Stomach (tissue), 9 donors: ENCODE measurements around the gene OPN1LW. TPM values are rescaled to one million over a fixed set of nuclear protein-coding genes. Genes with fewer than 3 reads are reported as not detected.
A peak's percentile ranks its signal among the peaks of the same experiment; 100 is the strongest.

Experiments used
- DNase-seq, 2 donors: peaks; one replicate each; pipeline versions ENCODE4 v3.0.0 to v3.0.0-alpha.2; 2013 to 2019
- H3K27ac ChIP-seq, 5 donors: fragments of 200-600 bp in 4 of 5; sonication (generic) in 4 of 5; one replicate each; pipeline ENCODE4 v1.5.1; 2013 to 2019; ENCODE audit warnings: mild to moderate bottlenecking in 1 of 5, moderate library complexity in 1 of 5
- H3K27me3 ChIP-seq, 3 donors: fragments of 200-600 bp; sonication (generic); one replicate each; pipeline ENCODE4 v1.5.1; 2017 to 2019; ENCODE audit warnings: mixed run types in 1 of 3
- H3K36me3 ChIP-seq, 4 donors: fragments of 200-600 bp; sonication (generic); 1 replicate in 3 of 4; 2 replicates in 1 of 4; pipeline ENCODE4 v1.5.1; 2016 to 2019
- H3K4me1 ChIP-seq, 4 donors: fragments of 200-600 bp; sonication (generic); one replicate each; pipeline ENCODE4 v1.5.1; 2016 to 2019
- H3K4me3 ChIP-seq, 4 donors: fragments of 200-600 bp; sonication (generic) in 3 of 4; one replicate each; pipeline ENCODE4 v1.5.1; 2016 to 2019; ENCODE audit warnings: mild to moderate bottlenecking in 1 of 4
- H3K9me3 ChIP-seq, 4 donors: fragments of 200-600 bp; sonication (generic); one replicate each; pipeline ENCODE4 v1.5.1; 2016 to 2019
- EP300 ChIP-seq: sonication (generic); formaldehyde crosslinking; IDR thresholded peaks from one replicate; pipeline ENCODE4 v1.6.1; 2017; ENCODE audit warnings: antibody characterized with exemption
- POLR2A ChIP-seq, 4 donors: fragments of 450-650 bp; IDR thresholded peaks; one replicate each; pipeline ENCODE4 v1.6.1; 2016; ENCODE audit warnings: antibody characterized with exemption in 4 of 4, control low read depth in 2 of 4, mild to moderate bottlenecking in 1 of 4, moderate library complexity in 1 of 4
- POLR2AphosphoS5 ChIP-seq, 3 donors: sonication (generic); formaldehyde crosslinking; IDR thresholded peaks; one replicate each; pipeline ENCODE4 v1.6.1; 2016; ENCODE audit warnings: antibody characterized with exemption in 3 of 3
- WGBS, 5 donors: extraction: QIAGEN DNeasy Blood & Tissue Kit in 3 of 5; methylation state at CpG; one replicate each; pipeline versions ENCODE4 v1.1.5 to v1.1.7; 2013 to 2018; 5-methylcytosine and 5-hydroxymethylcytosine counted together
- intact Hi-C: fragments of 100-400 bp; cut with DNase I; formaldehyde crosslinking; loops from one replicate; pipeline ENCODE4 v1.15.1; 2023; ENCODE audit warnings: low total_unique reads
- polyA plus RNA-seq, 3 donors: library from polyadenylated mRNA; stranded (reverse); fragments of 200-250 nt; gene quantifications; one replicate each; pipeline ENCODE4 v1.2.3, GENCODE V29; 2013
- total RNA-seq, 5 donors: library from RNA; depleted of rRNA; stranded (reverse); fragments of >200 nt; gene quantifications; one replicate each; pipeline versions ENCODE4 v1.1.0 to v1.2.3, GENCODE V29; 2014 to 2016
- TF ChIP-seq, protein P1 (sequence below), 7 experiments: fragments of 450-650 bp in 4 of 7; fragments of 200-600 bp in 3 of 7; sonication (generic) in 3 of 7; IDR thresholded peaks; one replicate each; pipeline ENCODE4 v1.5.1; 2016 to 2019; ENCODE audit warnings: antibody characterized with exemption in 7 of 7, control low read depth in 2 of 7, mild to moderate bottlenecking in 1 of 7
- donor health status: healthy with polysubstance abuse.
- donor health status: Bipolar disorder and iron deficiency.
- donor health status: healthy.

OPN1LW gene
- total and polyA plus RNA-seq, 8 donors = not detected

DNA sequence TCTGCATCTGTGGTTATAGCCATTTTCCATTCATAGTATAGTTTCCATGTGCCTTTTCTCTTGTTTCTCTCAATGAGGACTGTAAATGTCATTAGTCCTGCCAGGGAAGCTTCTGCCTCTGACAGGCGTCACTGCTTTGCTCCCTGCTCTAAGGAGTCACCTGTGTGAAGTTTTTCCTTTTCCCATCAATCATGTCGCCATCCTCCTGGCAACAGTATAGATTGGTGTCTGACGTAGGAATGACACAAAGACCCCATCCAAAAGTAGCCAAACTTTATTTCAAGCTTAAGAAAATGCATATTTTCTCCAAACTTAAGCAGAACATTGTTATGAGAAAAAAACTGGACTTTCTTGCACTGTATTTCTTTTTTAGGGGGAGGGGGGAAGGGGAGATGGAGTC lies 23.5 kb upstream of the OPN1LW start:
- TF ChIP-seq EP300 (no peak), POLR2A (IDR thresholded peaks at IDR 0.05) (no peak), POLR2AphosphoS5 (IDR thresholded peaks at IDR 0.05) (no peak)
- TF ChIP-seq, protein P1, sequence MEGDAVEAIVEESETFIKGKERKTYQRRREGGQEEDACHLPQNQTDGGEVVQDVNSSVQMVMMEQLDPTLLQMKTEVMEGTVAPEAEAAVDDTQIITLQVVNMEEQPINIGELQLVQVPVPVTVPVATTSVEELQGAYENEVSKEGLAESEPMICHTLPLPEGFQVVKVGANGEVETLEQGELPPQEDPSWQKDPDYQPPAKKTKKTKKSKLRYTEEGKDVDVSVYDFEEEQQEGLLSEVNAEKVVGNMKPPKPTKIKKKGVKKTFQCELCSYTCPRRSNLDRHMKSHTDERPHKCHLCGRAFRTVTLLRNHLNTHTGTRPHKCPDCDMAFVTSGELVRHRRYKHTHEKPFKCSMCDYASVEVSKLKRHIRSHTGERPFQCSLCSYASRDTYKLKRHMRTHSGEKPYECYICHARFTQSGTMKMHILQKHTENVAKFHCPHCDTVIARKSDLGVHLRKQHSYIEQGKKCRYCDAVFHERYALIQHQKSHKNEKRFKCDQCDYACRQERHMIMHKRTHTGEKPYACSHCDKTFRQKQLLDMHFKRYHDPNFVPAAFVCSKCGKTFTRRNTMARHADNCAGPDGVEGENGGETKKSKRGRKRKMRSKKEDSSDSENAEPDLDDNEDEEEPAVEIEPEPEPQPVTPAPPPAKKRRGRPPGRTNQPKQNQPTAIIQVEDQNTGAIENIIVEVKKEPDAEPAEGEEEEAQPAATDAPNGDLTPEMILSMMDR (IDR thresholded peaks at IDR 0.05) = no peak
- no peak for DNase-seq
- peaks cover 0 to 5% (median 0%) of the 10 kb centered on the region in 3 donors for H3K27me3 ChIP-seq
- no peaks in the 10 kb centered on the region for H3K4me1 ChIP-seq
- H3K27ac ChIP-seq = no peak overlapping the region
- WGBS, 5 donors = 79 to 93% (median 88%) methylated on average over 3 of the region's 3 CpGs
- no peak overlapping the region for H3K4me3 ChIP-seq
- no peaks in the 10 kb centered on the region for H3K36me3 ChIP-seq
- intact Hi-C loops = no loop called here
- peaks cover 0 to 16% (median 3%) of the 10 kb centered on the region in 4 donors for H3K9me3 ChIP-seq

DNA sequence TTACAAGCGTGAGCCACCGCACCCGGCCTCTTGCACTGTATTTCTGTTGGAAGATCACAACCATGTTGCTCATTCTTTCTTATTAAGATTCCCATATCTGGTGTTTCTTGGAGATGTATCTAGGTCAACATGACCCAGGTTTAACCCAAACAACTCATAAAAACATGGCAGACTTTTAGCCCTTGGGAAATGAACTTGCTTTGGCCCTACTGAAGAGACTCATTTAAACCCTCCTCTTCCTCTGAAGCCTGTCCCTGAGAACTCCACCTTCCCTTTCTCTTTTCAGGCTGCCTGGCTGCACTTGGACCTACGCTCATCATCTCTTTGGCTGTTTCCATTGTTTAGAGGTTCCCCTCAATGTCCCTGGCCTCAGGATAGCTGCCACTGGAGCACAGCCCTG lies 22.8 kb upstream of the OPN1LW start:
- TF ChIP-seq, protein P1 (IDR thresholded peaks at IDR 0.05) = no peak
- no peak for TF ChIP-seq POLR2A (IDR thresholded peaks at IDR 0.05)
- no peak for TF ChIP-seq EP300
- H3K27me3 ChIP-seq = peaks cover 0 to 9% (median 0%) of the 10 kb centered on the region in 3 donors

DNA sequence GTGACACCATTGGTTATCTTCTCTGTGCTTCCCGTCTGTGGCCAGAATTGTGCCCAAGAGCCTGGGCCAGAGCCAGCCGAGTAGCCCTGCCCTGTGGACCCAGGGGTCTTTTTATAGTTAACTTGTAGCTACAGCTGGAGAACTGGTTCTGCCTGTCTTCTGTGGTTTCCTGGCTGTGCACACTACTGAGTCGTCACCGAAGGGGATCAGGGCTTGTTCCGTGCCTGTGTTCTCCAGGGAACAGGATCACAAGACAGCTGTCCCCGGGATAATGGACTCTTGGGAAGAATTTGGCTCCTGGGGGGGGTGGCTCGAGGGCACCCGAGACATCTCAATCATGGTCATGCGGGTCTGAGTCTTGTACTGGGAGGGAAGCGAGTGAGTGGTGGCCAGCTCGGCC lies 22.1 kb upstream of the OPN1LW start:
- WGBS, 5 donors = 34 to 59% (median 49%) methylated on average over 9 to 11 of the region's 11 CpGs
- Histone ChIP-seq H3K4me3 (no peak overlapping the region), H3K4me1 (no peaks in the 10 kb centered on the region), H3K36me3 (no peaks in the 10 kb centered on the region), H3K27me3 (peaks cover 0 to 11% (median 0%) of the 10 kb centered on the region in 3 donors), H3K27ac (no peak overlapping the region), H3K9me3 (peaks cover 0 to 21% (median 3%) of the 10 kb centered on the region in 4 donors)
- intact Hi-C loops = no loop called here
- TF ChIP-seq POLR2AphosphoS5 (IDR thresholded peaks at IDR 0.05) (no peak), EP300 (no peak), POLR2A (IDR thresholded peaks at IDR 0.05) (no peak)
- TF ChIP-seq, protein P1 (IDR thresholded peaks at IDR 0.05) = no peak
- DNase-seq = peak in 1 of 2 donors; percentile 84

More for the DNA sequence above, 22.8 kb upstream of the OPN1LW start:
- intact Hi-C loops = no loop called here
- Histone ChIP-seq H3K9me3 (peaks cover 0 to 19% (median 3%) of the 10 kb centered on the region in 4 donors), H3K4me3 (no peak overlapping the region), H3K27ac (no peak overlapping the region), H3K4me1 (no peaks in the 10 kb centered on the region), H3K36me3 (no peaks in the 10 kb centered on the region)
- WGBS, 5 donors = 70 to 95% (median 95%) methylated on average over 4 of the region's 4 CpGs
- no peak for DNase-seq

DNA sequence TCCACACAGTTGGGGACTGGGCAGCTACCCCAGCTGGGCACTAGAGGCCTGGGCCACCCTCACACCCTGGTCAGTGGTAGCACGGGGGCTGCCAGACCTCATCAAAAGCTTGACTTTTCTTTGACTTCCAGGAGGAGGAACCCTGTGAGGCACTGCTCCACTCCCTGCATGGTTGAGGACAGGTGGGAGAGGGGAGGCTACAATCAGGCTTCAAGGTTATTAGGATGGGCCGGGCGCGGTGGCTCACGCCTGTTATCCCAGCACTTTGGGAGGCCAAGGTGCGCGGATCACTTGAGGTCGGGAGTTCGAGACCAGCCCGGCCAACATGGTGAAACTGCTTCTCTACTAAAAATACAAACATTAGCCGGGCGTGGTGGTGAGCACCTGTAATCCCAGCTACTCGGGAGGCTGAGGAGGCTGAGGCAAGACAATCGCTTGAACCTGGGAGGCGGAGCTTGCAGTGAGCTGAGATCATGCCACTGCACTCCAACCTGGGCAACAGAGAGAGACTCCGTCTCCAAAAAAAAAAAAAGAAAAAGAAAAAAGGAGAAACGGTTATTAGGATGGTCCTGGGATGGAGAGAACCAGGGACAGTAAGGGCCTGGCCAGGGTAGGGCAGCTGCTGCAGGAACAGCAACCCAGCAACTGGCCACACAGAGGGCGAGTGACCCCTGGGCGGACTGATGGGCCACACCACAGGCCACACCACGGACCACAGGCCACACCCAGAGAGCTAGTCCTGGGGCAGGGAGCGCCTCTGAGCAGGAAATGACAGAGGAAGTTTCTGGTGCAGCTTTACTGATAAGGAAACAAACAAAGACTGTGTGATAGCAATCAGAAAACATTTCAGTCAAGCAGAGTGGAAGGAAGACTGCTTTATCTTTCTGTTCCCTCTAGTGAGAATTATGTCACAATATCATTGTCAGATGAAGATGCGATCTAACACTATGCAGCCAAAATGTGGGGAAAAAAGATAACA lies 20.5 kb upstream of the OPN1LW start:
- DNase-seq = peak; percentile 33 to 46
- Histone ChIP-seq H3K27me3 (peaks cover 0 to 8% (median 0%) of the 10 kb centered on the region in 3 donors), H3K36me3 (no peaks in the 10 kb centered on the region), H3K4me3 (no peak overlapping the region), H3K27ac (no peak overlapping the region), H3K9me3 (peaks cover 0 to 15% (median 3%) of the 10 kb centered on the region in 4 donors), H3K4me1 (no peaks in the 10 kb centered on the region)
- intact Hi-C loops = no loop called here
- 73 to 86% (median 74%) methylated on average over 15 to 22 of the region's 22 CpGs for WGBS, 5 donors
- TF ChIP-seq, protein P1 (IDR thresholded peaks at IDR 0.05) = no peak
- TF ChIP-seq EP300 (no peak), POLR2AphosphoS5 (IDR thresholded peaks at IDR 0.05) (peak in 1 of 3 donors; percentile 11), POLR2A (IDR thresholded peaks at IDR 0.05) (no peak)
